Adrenal gland (tissue), 12 donors: ENCODE results near the gene SMIM1. TPM values are rescaled to one million over a fixed set of nuclear protein-coding genes. Genes with fewer than 3 reads are reported as not detected.

Experiments
- DNase-seq, 7 donors: peaks; one replicate each; pipeline ENCODE4 v3.0.0-alpha.2; 2019 to 2020
- H3K27ac ChIP-seq, 5 donors: fragments of 200-600 bp; sonication (generic) in 4 of 5; 1 replicate in 3 of 5; 2 replicates in 2 of 5; pipeline versions ENCODE4 v1.5.1 to v1.8.0; 2016 to 2020; ENCODE audit warnings: mild to moderate bottlenecking in 1 of 5
- H3K27me3 ChIP-seq: fragments of 200-600 bp; 2 replicates; pipeline ENCODE4 v1.8.0; 2021
- H3K36me3 ChIP-seq, 2 donors: fragments of 200-600 bp; replicated peaks in 1 of 2; 1 replicate in 1 of 2; 2 replicates in 1 of 2; pipeline versions ENCODE4 v1.5.1 to v1.8.0; 2018 to 2022
- H3K4me1 ChIP-seq, 2 donors: fragments of 200-600 bp; replicated peaks in 1 of 2; 1 replicate in 1 of 2; 2 replicates in 1 of 2; pipeline versions ENCODE4 v1.5.1 to v1.8.0; 2018 to 2021
- H3K4me3 ChIP-seq, 4 donors: fragments of 200-600 bp; sonication (generic) in 3 of 4; one replicate each; pipeline ENCODE4 v1.5.1; 2016 to 2018
- H3K9me3 ChIP-seq, 3 donors: fragments of 200-600 bp; sonication (generic) in 1 of 3; replicated peaks in 1 of 3; 1 replicate in 2 of 3; 2 replicates in 1 of 3; pipeline versions ENCODE4 v1.5.1 to v1.8.0; 2016 to 2021
- POLR2A ChIP-seq, 2 donors: fragments of 450-650 bp; IDR thresholded peaks; one replicate each; pipeline ENCODE4 v1.6.1; 2017; ENCODE audit warnings: antibody characterized with exemption in 2 of 2, mild to moderate bottlenecking in 2 of 2, moderate library complexity in 1 of 2
- WGBS, 4 donors: extraction: QIAGEN DNeasy Blood & Tissue Kit in 2 of 4; methylation state at CpG; one replicate each; pipeline versions ENCODE4 v1.1.5 to v1.1.7; 2013 to 2017; 5-methylcytosine and 5-hydroxymethylcytosine counted together
- intact Hi-C, 2 donors: fragments of 100-400 bp; cut with DNase I; formaldehyde crosslinking; loops; one replicate each; pipeline versions ENCODE4 v1.14.1 to v1.15.0; 2022 to 2023
- polyA plus RNA-seq, 3 donors: library from polyadenylated mRNA; stranded (reverse); fragments of 200-250 nt in 2 of 3; fragments of 350-450 nt in 1 of 3; fragmentation: Illumina TruSeq in 1 of 3; extraction: RNeasy Lipid Tissue Mini Kit (QIAGEN cat#74804) in 1 of 3; gene quantifications; one replicate each; pipeline ENCODE4 v1.2.3, GENCODE V29; 2013 to 2014
- total RNA-seq, 9 donors: library from RNA; depleted of rRNA in 4 of 9; stranded (reverse); fragments of >200 nt in 4 of 9; fragments of 120-200 nt in 1 of 9; fragmentation: NEBNext Ultra II Directional in 1 of 9; extraction: Animal tissue kit (Norgen Biotek cat#: 25700) in 1 of 9; gene quantifications; one replicate each; pipeline versions ENCODE4 v1.1.0 to v1.2.4, GENCODE V29; 2013 to 2023
- TF ChIP-seq, protein P1 (sequence below), 6 experiments: fragments of 450-650 bp in 4 of 6; fragments of 200-600 bp in 2 of 6; sonication (generic) in 1 of 6; IDR thresholded peaks; 1 replicate in 5 of 6; 2 replicates in 1 of 6; pipeline versions ENCODE4 v1.5.1 to v1.8.0; 2016 to 2021; ENCODE audit warnings: antibody characterized with exemption in 6 of 6, mild to moderate bottlenecking in 2 of 6, moderate library complexity in 1 of 6
- donor health status: healthy with polysubstance abuse.
- donor health status: Bipolar disorder and iron deficiency.
- donor health status: DM: yes; HTN: yes; CAD: no.
- donor health status: DM: no; HTN: no; CAD: no.
- donor health status: DM: no; HTN: no; CAD: no.
- donor health status: DM: yes; HTN: yes; CAD: no.

Gene SMIM1
- total and polyA plus RNA-seq, 12 donors, result 0.35 to 22.0 (median 7.0) TPM; not detected in 2

GRCh38 chr1:3752400-3752945 lies 20.1 kb upstream of the SMIM1 start, which contains the start of gene CCDC27:
Gene CCDC27, plus strand, starts transcription at chr1:3752450. Its CDS starts 32 bp downstream, at chr1:3752482.
- Histone ChIP-seq H3K4me3 (no peak within 1 kb of the TSS), H3K9me3 (no peaks in the 10 kb centered on the region), H3K27me3 (peaks cover 4% of the 10 kb centered on the region), H3K27ac (no peak within 1 kb of the TSS), H3K4me1 (peaks cover 0 to 5% of the 10 kb centered on the region in 2 donors), H3K36me3 (no peaks in the 10 kb centered on the region)
- TF ChIP-seq, protein P1, sequence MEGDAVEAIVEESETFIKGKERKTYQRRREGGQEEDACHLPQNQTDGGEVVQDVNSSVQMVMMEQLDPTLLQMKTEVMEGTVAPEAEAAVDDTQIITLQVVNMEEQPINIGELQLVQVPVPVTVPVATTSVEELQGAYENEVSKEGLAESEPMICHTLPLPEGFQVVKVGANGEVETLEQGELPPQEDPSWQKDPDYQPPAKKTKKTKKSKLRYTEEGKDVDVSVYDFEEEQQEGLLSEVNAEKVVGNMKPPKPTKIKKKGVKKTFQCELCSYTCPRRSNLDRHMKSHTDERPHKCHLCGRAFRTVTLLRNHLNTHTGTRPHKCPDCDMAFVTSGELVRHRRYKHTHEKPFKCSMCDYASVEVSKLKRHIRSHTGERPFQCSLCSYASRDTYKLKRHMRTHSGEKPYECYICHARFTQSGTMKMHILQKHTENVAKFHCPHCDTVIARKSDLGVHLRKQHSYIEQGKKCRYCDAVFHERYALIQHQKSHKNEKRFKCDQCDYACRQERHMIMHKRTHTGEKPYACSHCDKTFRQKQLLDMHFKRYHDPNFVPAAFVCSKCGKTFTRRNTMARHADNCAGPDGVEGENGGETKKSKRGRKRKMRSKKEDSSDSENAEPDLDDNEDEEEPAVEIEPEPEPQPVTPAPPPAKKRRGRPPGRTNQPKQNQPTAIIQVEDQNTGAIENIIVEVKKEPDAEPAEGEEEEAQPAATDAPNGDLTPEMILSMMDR (IDR thresholded peaks at IDR 0.05), result no peak
- no peak for TF ChIP-seq POLR2A (IDR thresholded peaks at IDR 0.05)
- WGBS, 4 donors, result 77 to 90% (median 88%) methylated on average over 7 to 17 of the region's 17 CpGs
- no peak for DNase-seq
- intact Hi-C loops, result no loop called here

- peaks cover 4% of the 10 kb centered on the region for H3K27me3 ChIP-seq
- H3K36me3 ChIP-seq, result no peaks in the 10 kb centered on the region
- TF ChIP-seq POLR2A (IDR thresholded peaks at IDR 0.05), result no peak
- TF ChIP-seq, protein P1 (IDR thresholded peaks at IDR 0.05), result no peak
- H3K4me1 ChIP-seq, result no peaks in the 10 kb centered on the region
- WGBS, 4 donors, result 75 to 82% (median 77%) methylated on average over 8 to 20 of the region's 20 CpGs
- intact Hi-C loops, result no loop called here
- H3K4me3 ChIP-seq, result no peak overlapping the region
- no peak for DNase-seq
- H3K9me3 ChIP-seq, result no peaks in the 10 kb centered on the region
- no peak overlapping the region for H3K27ac ChIP-seq
These were observed 18.7 kb upstream of the SMIM1 start for GRCh38 chr1:3753656-3754454.

DNA sequence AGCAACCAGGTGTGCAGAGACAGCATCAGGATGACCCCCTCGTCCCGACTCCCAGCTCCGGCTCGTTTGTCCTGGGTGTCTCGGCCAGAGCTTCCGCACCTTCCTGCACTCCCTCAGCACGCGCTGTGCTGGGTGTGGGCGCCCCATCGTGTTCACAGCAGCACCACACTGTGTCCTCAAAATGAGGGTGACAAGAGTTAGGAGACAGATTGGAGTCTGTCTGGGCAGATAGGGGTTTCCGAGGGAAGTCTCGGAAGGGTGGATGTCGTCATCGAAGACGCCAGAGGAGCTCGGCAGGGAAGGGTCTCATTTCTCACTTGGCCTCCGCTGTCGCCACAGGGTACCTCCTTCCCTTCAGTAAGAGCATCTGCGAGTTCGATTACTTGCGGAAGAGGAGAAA lies 16.2 kb upstream of the SMIM1 start:
- Histone ChIP-seq H3K4me1 (no peaks in the 10 kb centered on the region), H3K9me3 (no peaks in the 10 kb centered on the region), H3K4me3 (no peak overlapping the region), H3K27me3 (peaks cover 10% of the 10 kb centered on the region), H3K27ac (no peak overlapping the region), H3K36me3 (no peaks in the 10 kb centered on the region)
- intact Hi-C loops, result no loop called here
- 71 to 82% (median 78%) methylated on average over 18 to 21 of the region's 21 CpGs for WGBS, 4 donors
- DNase-seq, result no peak
- TF ChIP-seq, protein P1 (IDR thresholded peaks at IDR 0.05), result no peak
- TF ChIP-seq POLR2A (IDR thresholded peaks at IDR 0.05), result no peak

DNA sequence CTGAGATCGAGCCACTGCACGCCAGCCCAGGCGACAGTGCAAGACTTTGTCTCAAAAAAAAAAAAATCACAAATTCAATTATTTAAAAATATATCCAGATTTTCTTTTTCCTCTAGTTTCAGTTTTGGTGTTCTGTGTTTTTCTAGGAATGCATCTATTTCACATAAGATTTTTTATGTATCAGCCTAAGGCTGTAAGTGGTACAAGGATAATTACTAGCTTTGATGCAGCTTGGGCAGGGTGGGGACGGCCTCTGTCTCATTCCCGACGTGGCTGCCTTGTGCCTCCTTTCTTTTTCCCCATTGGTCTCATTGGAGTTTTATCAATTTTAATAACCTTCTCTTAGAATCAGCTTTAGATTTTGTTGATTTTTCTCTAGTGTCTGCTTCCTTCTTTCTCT lies 13.4 kb upstream of the SMIM1 start:
- H3K27me3 ChIP-seq, result peaks cover 17% of the 10 kb centered on the region
- 77 to 87% (median 80%) methylated on average over 6 of the region's 6 CpGs for WGBS, 4 donors

More for the DNA sequence above, 13.4 kb upstream of the SMIM1 start:
- no peaks in the 10 kb centered on the region for H3K4me1 ChIP-seq
- DNase-seq, result no peak
- TF ChIP-seq POLR2A (IDR thresholded peaks at IDR 0.05), result no peak
- H3K9me3 ChIP-seq, result no peaks in the 10 kb centered on the region
- no peak overlapping the region for H3K27ac ChIP-seq
- intact Hi-C loops, result no loop called here
- no peaks in the 10 kb centered on the region for H3K36me3 ChIP-seq
- H3K4me3 ChIP-seq, result no peak overlapping the region
